IMR-90 (cell line): ENCODE data around the gene SORCS1. TPM values are rescaled to one million over a fixed set of nuclear protein-coding genes. Genes with fewer than 3 reads are reported as not detected.

Source experiments
- ATAC-seq: fragments of 200-7000 bp; cut with Tn5 transposase; 2 replicates; pipeline ENCODE4 v1.9.1; 2020; ENCODE audit warnings: low read depth, mild to moderate bottlenecking, moderate library complexity
- BruUV-seq: library from RNA; stranded (reverse); fragments of 400-500 nt; replicated peaks from 2 replicates; lab custom pipeline; 2021; lab: Mats Ljungman, UMichigan
- CTCF ChIA-PET: fragments of 300-600 bp; formaldehyde crosslinking; extraction: SDS; loops from one replicate; lab custom pipeline; 2021; ENCODE audit warnings: antibody characterized with exemption; lab: Yijun Ruan, JAX
- POLR2A ChIA-PET: fragments of 300-600 bp; sonication (Branson Sonifier 250); formaldehyde crosslinking; loops from one replicate; lab custom pipeline; 2022; ENCODE audit warnings: antibody characterized with exemption; ENCODE audit not compliant: unreplicated experiment; lab: Charles Lee
- DNase-seq: peaks from one replicate; pipeline ENCODE4 v3.0.0; 2013
- H2AFZ ChIP-seq: replicated peaks from 2 replicates; pipeline ENCODE3; 2013; ENCODE audit warnings: low read length, mild to moderate bottlenecking; ENCODE audit not compliant: poor library complexity
- H2AK5ac ChIP-seq: 2 replicates; pipeline ENCODE4 v1.6.1; 2013; ENCODE audit warnings: low read depth, low read length, inconsistent platforms
- H2AK9ac ChIP-seq: replicated peaks from 2 replicates; pipeline ENCODE3; 2013; ENCODE audit warnings: mild to moderate bottlenecking, low read depth, low read length, moderate library complexity; ENCODE audit not compliant: poor library complexity
- H2BK120ac ChIP-seq: 2 replicates; pipeline ENCODE4 v1.6.1; 2013; ENCODE audit warnings: low read depth, low read length, inconsistent platforms
- H2BK15ac ChIP-seq: 3 replicates; pipeline ENCODE4 v1.6.1; 2013; ENCODE audit warnings: low read depth, low read length, inconsistent platforms
- H2BK20ac ChIP-seq: 2 replicates; pipeline ENCODE4 v1.6.1; 2013; ENCODE audit warnings: low read depth, mild to moderate bottlenecking, inconsistent platforms, low read length, moderate library complexity
- H2BK5ac ChIP-seq: 2 replicates; pipeline ENCODE4 v1.6.1; 2013; ENCODE audit warnings: mild to moderate bottlenecking, low read depth, low read length, inconsistent platforms; ENCODE audit not compliant: poor library complexity, severe bottlenecking
- H3K14ac ChIP-seq: replicated peaks from 2 replicates; pipeline ENCODE4 v1.6.1; 2013; ENCODE audit warnings: low read depth, low read length, inconsistent platforms
- H3K18ac ChIP-seq: 2 replicates; pipeline ENCODE4 v1.6.1; 2013; ENCODE audit warnings: low read depth, low read length, control low read depth
- H3K23ac ChIP-seq: 2 replicates; pipeline ENCODE4 v1.6.1; 2013; ENCODE audit warnings: low read depth, low read length, inconsistent platforms
- H3K27ac ChIP-seq: 2 replicates; pipeline ENCODE4 v1.5.1; 2013; ENCODE audit warnings: mild to moderate bottlenecking, control low read depth, low read length; ENCODE audit not compliant: insufficient read depth
- H3K27me3 ChIP-seq: 2 replicates; pipeline ENCODE4 v1.6.1; 2013; ENCODE audit warnings: low read length; ENCODE audit not compliant: control insufficient read depth, insufficient read depth
- H3K36me3 ChIP-seq: 2 replicates; pipeline ENCODE4 v1.6.1; 2013; ENCODE audit warnings: low read length, mixed read lengths; ENCODE audit not compliant: control insufficient read depth, insufficient read depth
- H3K4ac ChIP-seq: 2 replicates; pipeline ENCODE4 v1.6.1; 2013; ENCODE audit warnings: low read depth, low read length, inconsistent platforms
- H3K4me1 ChIP-seq: 2 replicates; pipeline ENCODE4 v1.6.1; 2013; ENCODE audit warnings: low read length, mixed read lengths; ENCODE audit not compliant: control insufficient read depth, insufficient read depth
- H3K4me2 ChIP-seq: 2 replicates; pipeline ENCODE4 v1.6.1; 2013; ENCODE audit warnings: low read depth, mild to moderate bottlenecking, control low read depth, low read length, moderate library complexity
- H3K4me3 ChIP-seq: 2 replicates; pipeline ENCODE4 v1.5.1; 2013; ENCODE audit warnings: low read depth, mild to moderate bottlenecking, control low read depth, low read length, moderate library complexity; ENCODE audit not compliant: insufficient read depth
- H3K56ac ChIP-seq: 2 replicates; pipeline ENCODE4 v1.6.1; 2013; ENCODE audit warnings: low read length, inconsistent platforms; ENCODE audit not compliant: insufficient read depth; ENCODE audit errors: extremely low read depth
- H3K79me1 ChIP-seq, 2 experiments: 2 replicates each; pipeline ENCODE4 v1.6.1; 2013; ENCODE audit warnings: low read length in 2 of 2, inconsistent platforms in 1 of 2, low read depth in 1 of 2
- H3K9ac ChIP-seq: 2 replicates; pipeline ENCODE4 v1.6.1; 2013; ENCODE audit warnings: low read depth, low read length, control low read depth
- H3K9me1 ChIP-seq: 2 replicates; pipeline ENCODE4 v1.6.1; 2013; ENCODE audit warnings: low read length, inconsistent platforms; ENCODE audit not compliant: insufficient read depth
- H3K9me3 ChIP-seq: 2 replicates; pipeline ENCODE4 v1.6.1; 2013; ENCODE audit warnings: low read length; ENCODE audit not compliant: control insufficient read depth, insufficient read depth
- H4K20me1 ChIP-seq: 2 replicates; pipeline ENCODE4 v1.6.1; 2013; ENCODE audit warnings: low read length, inconsistent platforms; ENCODE audit not compliant: insufficient read depth
- H4K5ac ChIP-seq: 2 replicates; pipeline ENCODE4 v1.6.1; 2013; ENCODE audit warnings: mild to moderate bottlenecking, low read depth, low read length, control low read depth
- H4K8ac ChIP-seq, 2 experiments: 2 replicates each; pipeline ENCODE4 v1.6.1; 2013; ENCODE audit warnings: low read depth in 2 of 2, low read length in 2 of 2, control low read depth in 1 of 2, inconsistent platforms in 1 of 2
- H4K91ac ChIP-seq: 2 replicates; pipeline ENCODE4 v1.6.1; 2013; ENCODE audit warnings: low read depth, low read length, inconsistent platforms; ENCODE audit not compliant: insufficient read depth
- SMC3 ChIP-seq: fragments of 150-350 bp; IDR thresholded peaks from 2 replicates; pipeline ENCODE4 v1.6.1; 2016; ENCODE audit warnings: low read depth, mild to moderate bottlenecking, antibody characterized with exemption, low read length, moderate library complexity
- WGBS, 2 experiments: methylation state at CpG; one replicate each; pipeline versions ENCODE4 v1.1.5 to v1.1.7; 2013; ENCODE audit warnings: missing lambda C conversion rate in 2 of 2; ENCODE audit not compliant: insufficient read length in 1 of 2; ENCODE audit errors: extremely low coverage in 2 of 2; 5-methylcytosine and 5-hydroxymethylcytosine counted together
- dilution Hi-C: fragments of 300-500 bp; cut with HindIII; formaldehyde crosslinking; loops from one replicate; pipeline ENCODE4 v1.14.3; 2018; ENCODE audit warnings: low sequenced_read_pairs; ENCODE audit not compliant: unreplicated experiment
- in situ Hi-C: fragments of 300-500 bp; cut with MboI; formaldehyde crosslinking; loops from 3 replicates; pipeline ENCODE4 v1.14.3; 2019; ENCODE audit warnings: low sequenced_read_pairs, inconsistent platforms, mixed read lengths
- intact Hi-C: fragments of 100-400 bp; cut with micrococcal nuclease; formaldehyde crosslinking; loops from 2 replicates; pipeline ENCODE4 v1.10.0; 2022
- polyA plus RNA-seq, 3 experiments: library from polyadenylated mRNA; depleted of rRNA; stranded (reverse); fragments of >200 nt; gene quantifications; 2 replicates each; pipeline ENCODE4 v1.2.3, GENCODE V29; 2012; ENCODE audit warnings: low replicate concordance in 1 of 3
- total RNA-seq: library from RNA; depleted of rRNA; stranded (reverse); fragments of >200 nt; gene quantifications from 2 replicates; pipeline ENCODE4 v1.2.3, GENCODE V29; 2012

The SORCS1 gene
- total and polyA plus RNA-seq, 2 of the 4 experiments (the other 2 are of a cell fraction), result under 0.01 TPM; not detected in 1

DNA sequence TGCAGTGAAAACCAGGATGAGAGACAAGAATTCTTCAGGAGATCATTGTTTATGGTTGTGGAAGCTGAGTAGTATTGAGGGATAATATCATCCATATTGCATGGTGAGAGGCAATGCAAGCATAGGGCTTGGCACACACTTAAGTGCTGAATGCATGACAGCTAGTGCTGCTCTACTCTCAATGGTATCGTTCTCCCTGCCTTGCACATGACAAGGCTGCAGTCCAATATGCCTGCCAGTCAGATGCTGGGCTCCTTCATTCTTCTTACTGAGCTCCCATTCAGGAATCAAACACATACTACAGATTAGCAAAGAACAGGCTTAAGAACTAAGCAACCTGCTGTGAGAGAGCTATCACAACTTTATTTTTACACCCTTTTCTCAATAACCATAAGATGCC lies 72.2 kb downstream of the SORCS1 start:
- H2AFZ ChIP-seq, result no peak overlapping the region
- in situ Hi-C loops, result no loop called here
- H3K18ac ChIP-seq, result no peak overlapping the region
- ChIA-PET POLR2A (no interaction called here), CTCF (no interaction called here)
- no peaks in the 10 kb centered on the region for H3K4me1 ChIP-seq
- dilution Hi-C loops, result no loop called here
- no peak overlapping the region for H4K8ac ChIP-seq
- intact Hi-C loops, result no loop called here
- H3K14ac ChIP-seq, result no peak overlapping the region
- no peak for ATAC-seq
- WGBS, 2 experiments, result 17% methylated on average over 1 of the region's 1 CpG; no CpG with 5 or more reads in 1 of the 2 experiments
- H3K9me3 ChIP-seq, result peaks cover 13% of the 10 kb centered on the region
- no peak overlapping the region for H3K4me2 ChIP-seq
- no peak overlapping the region for H4K91ac ChIP-seq
- no peaks in the 10 kb centered on the region for H3K36me3 ChIP-seq
- no peak overlapping the region for H3K23ac ChIP-seq
- no peak overlapping the region for H2BK5ac ChIP-seq
- H3K4ac ChIP-seq, result no peak overlapping the region
- DNase-seq, result no peak
- no peak overlapping the region for H3K27ac ChIP-seq
- no peak overlapping the region for H3K4me3 ChIP-seq
- H2AK9ac ChIP-seq, result no peak overlapping the region
- H2BK20ac ChIP-seq, result no peak overlapping the region
- H2BK15ac ChIP-seq, result no peak overlapping the region
- no peaks in the 10 kb centered on the region for H3K27me3 ChIP-seq
- H3K79me1 ChIP-seq, result no peaks in the 10 kb centered on the region
- H4K20me1 ChIP-seq, result no peaks in the 10 kb centered on the region
- H3K56ac ChIP-seq, result no peak overlapping the region
- no peaks in the 10 kb centered on the region for H3K9me1 ChIP-seq
- no peak overlapping the region for H2AK5ac ChIP-seq
- no peak overlapping the region for H4K5ac ChIP-seq
- BruUV-seq, result no TSS peak
- no peak overlapping the region for H2BK120ac ChIP-seq
- no peak for TF ChIP-seq SMC3
- H3K9ac ChIP-seq, result no peak overlapping the region
